ENCODE measurements around the gene POLR2F. TPM values are rescaled to one million over a fixed set of nuclear protein-coding genes. Genes with fewer than 3 reads are reported as not detected.
"Not testable (repeated sequence)": the region's sequence is repeated elsewhere in the genome, so short reads cannot be mapped to it uniquely, and the experiment has no call there.

POLR2F gene
- total RNA-seq, 1 donor from 2014 or later: 58.9 TPM

DNA sequence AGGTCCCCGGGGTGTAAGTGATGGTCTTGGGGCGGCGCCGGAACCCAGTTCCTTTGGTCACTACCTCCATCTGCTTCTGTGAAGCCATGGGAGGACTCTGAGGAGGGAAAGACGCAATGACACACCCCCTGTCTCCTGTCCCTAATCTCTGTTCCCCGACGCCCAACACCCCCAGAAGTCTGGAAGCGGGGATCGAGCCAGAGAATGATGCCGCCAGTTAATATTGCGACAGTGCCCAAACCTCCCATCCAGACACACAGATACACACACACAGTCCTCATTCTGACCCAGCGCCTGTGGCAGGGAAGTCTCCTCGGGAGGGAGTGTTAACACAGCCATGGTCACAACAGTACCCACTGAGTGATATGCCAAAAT lies 450 bp upstream of the POLR2F start:
- no peaks in the 10 kb centered on the region for H3K9me3 Mint-ChIP-seq (ENCODE audit: unreplicated experiment)

GRCh38 chr22:37954686-37955085 lies 1.2 kb downstream of the POLR2F start:
- TF ChIP-seq, protein P1, sequence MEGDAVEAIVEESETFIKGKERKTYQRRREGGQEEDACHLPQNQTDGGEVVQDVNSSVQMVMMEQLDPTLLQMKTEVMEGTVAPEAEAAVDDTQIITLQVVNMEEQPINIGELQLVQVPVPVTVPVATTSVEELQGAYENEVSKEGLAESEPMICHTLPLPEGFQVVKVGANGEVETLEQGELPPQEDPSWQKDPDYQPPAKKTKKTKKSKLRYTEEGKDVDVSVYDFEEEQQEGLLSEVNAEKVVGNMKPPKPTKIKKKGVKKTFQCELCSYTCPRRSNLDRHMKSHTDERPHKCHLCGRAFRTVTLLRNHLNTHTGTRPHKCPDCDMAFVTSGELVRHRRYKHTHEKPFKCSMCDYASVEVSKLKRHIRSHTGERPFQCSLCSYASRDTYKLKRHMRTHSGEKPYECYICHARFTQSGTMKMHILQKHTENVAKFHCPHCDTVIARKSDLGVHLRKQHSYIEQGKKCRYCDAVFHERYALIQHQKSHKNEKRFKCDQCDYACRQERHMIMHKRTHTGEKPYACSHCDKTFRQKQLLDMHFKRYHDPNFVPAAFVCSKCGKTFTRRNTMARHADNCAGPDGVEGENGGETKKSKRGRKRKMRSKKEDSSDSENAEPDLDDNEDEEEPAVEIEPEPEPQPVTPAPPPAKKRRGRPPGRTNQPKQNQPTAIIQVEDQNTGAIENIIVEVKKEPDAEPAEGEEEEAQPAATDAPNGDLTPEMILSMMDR (IDR thresholded peaks at IDR 0.05; ENCODE audit: unreplicated experiment): no peak
- peak overlapping the region; percentile 100 for H3K4me3 Mint-ChIP-seq (ENCODE audit: unreplicated experiment)
- peak overlapping the region; percentile 14 for H3K27ac Mint-ChIP-seq (ENCODE audit: unreplicated experiment)
- DNase-seq (ENCODE audit: low spot score): no peak
- H3K36me3 Mint-ChIP-seq (ENCODE audit: low read depth, unreplicated experiment): peaks cover 32% of the 10 kb centered on the region
- no peaks in the 10 kb centered on the region for H3K9me3 Mint-ChIP-seq (ENCODE audit: unreplicated experiment)
- H3K4me1 Mint-ChIP-seq (ENCODE audit: unreplicated experiment): peaks cover 26% of the 10 kb centered on the region
- peaks cover 8% of the 10 kb centered on the region for H3K27me3 Mint-ChIP-seq (ENCODE audit: unreplicated experiment)

More for the DNA sequence above, 450 bp upstream of the POLR2F start:
- peak overlapping the region; percentile 87 for H3K27ac Mint-ChIP-seq (ENCODE audit: unreplicated experiment)
- TF ChIP-seq, protein P1 (IDR thresholded peaks at IDR 0.05; ENCODE audit: unreplicated experiment): no peak
- H3K27me3 Mint-ChIP-seq (ENCODE audit: unreplicated experiment): peaks cover 5% of the 10 kb centered on the region
- peak overlapping the region; percentile 100 for H3K4me3 Mint-ChIP-seq (ENCODE audit: unreplicated experiment)
- H3K4me1 Mint-ChIP-seq (ENCODE audit: unreplicated experiment): peaks cover 26% of the 10 kb centered on the region
- peaks cover 18% of the 10 kb centered on the region for H3K36me3 Mint-ChIP-seq (ENCODE audit: low read depth, unreplicated experiment)
- no peak for DNase-seq (ENCODE audit: low spot score)

- not testable (repeated sequence) for H3K27me3 Mint-ChIP-seq (ENCODE audit: unreplicated experiment); H3K4me3 Mint-ChIP-seq (ENCODE audit: unreplicated experiment); DNase-seq (ENCODE audit: low spot score); H3K27ac Mint-ChIP-seq (ENCODE audit: unreplicated experiment); H3K9me3 Mint-ChIP-seq (ENCODE audit: unreplicated experiment)
- H3K4me1 Mint-ChIP-seq (ENCODE audit: unreplicated experiment): peaks cover 26% of the 10 kb centered on the region
- H3K36me3 Mint-ChIP-seq (ENCODE audit: low read depth, unreplicated experiment): peaks cover 33% of the 10 kb centered on the region
Measured at GRCh38 chr22:37955825-37956397, 2.4 kb downstream of the POLR2F start.

DNA sequence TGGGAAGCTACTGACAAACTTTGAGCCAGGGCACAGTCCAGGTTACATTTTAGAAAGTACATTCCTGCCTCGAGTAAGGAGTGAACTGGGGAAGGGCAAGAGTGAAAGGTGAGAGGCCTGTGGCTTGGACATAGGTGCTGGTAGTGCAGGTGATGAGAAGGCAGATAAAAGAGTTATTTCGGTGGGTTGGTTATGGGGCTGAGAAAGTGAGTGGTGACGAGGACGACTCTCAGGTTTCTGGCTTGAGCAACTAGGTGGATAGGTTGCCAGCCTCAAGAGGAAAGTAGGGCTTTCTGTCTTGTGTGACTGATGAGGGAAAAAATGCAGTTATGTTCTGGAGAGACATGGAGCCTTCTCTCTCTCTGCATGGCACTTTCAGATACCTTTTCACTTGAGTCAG lies 3.7 kb downstream of the POLR2F start:
- Mint-ChIP-seq H3K4me1 (ENCODE audit: unreplicated experiment) (peaks cover 21% of the 10 kb centered on the region), H3K4me3 (ENCODE audit: unreplicated experiment) (no peak overlapping the region), H3K27ac (ENCODE audit: unreplicated experiment) (no peak overlapping the region), H3K36me3 (ENCODE audit: low read depth, unreplicated experiment) (peaks cover 40% of the 10 kb centered on the region), H3K27me3 (ENCODE audit: unreplicated experiment) (peaks cover 8% of the 10 kb centered on the region), H3K9me3 (ENCODE audit: unreplicated experiment) (no peaks in the 10 kb centered on the region)
- TF ChIP-seq, protein P1 (IDR thresholded peaks at IDR 0.05; ENCODE audit: unreplicated experiment): no peak
- no peak for DNase-seq (ENCODE audit: low spot score)

DNA sequence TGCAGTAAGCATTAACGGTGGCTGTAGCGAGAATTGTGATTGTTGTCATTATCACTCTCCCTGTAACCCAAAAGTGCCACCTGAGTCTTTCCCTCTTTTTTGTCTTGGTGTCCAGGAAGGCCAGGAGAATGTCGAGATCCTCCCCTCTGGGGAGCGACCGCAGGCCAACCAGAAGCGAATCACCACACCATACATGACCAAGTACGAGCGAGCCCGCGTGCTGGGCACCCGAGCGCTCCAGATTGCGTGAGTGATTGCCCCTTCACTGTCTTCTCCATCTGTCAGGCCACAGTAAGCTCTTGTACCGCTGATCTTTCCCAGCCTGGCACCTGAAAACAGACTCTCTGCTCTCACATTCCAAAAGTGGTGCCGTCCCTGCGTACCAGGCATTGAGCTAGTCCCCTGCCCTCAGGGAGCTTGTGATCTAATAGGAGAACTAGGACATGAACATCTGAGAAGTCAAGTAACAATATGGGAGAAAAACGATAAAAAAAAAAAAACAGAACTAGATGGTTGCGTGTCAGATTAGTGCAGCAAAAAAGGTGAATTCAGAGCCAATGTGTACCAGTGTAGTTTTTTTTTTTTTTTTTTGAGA lies 5.8 kb downstream of the POLR2F start:
- no peak for DNase-seq (ENCODE audit: low spot score)
- Mint-ChIP-seq H3K4me1 (ENCODE audit: unreplicated experiment) (peaks cover 7% of the 10 kb centered on the region), H3K27ac (ENCODE audit: unreplicated experiment) (no peak overlapping the region), H3K4me3 (ENCODE audit: unreplicated experiment) (peak overlapping the region; percentile 62), H3K27me3 (ENCODE audit: unreplicated experiment) (peaks cover 3% of the 10 kb centered on the region), H3K36me3 (ENCODE audit: low read depth, unreplicated experiment) (peaks cover 40% of the 10 kb centered on the region), H3K9me3 (ENCODE audit: unreplicated experiment) (no peaks in the 10 kb centered on the region)
- TF ChIP-seq, protein P1 (IDR thresholded peaks at IDR 0.05; ENCODE audit: unreplicated experiment): no peak
